NCI-H2107 treated with DMSO at 0.1 percent for 48 hours (cell line): ENCODE data around the gene GARS1.

Experiments
- DNase-seq: peaks from one replicate; lab custom pipeline; 2025; ENCODE audit not compliant: unreplicated experiment; lab: John Stamatoyannopoulos, UW

GARS1 gene

DNA sequence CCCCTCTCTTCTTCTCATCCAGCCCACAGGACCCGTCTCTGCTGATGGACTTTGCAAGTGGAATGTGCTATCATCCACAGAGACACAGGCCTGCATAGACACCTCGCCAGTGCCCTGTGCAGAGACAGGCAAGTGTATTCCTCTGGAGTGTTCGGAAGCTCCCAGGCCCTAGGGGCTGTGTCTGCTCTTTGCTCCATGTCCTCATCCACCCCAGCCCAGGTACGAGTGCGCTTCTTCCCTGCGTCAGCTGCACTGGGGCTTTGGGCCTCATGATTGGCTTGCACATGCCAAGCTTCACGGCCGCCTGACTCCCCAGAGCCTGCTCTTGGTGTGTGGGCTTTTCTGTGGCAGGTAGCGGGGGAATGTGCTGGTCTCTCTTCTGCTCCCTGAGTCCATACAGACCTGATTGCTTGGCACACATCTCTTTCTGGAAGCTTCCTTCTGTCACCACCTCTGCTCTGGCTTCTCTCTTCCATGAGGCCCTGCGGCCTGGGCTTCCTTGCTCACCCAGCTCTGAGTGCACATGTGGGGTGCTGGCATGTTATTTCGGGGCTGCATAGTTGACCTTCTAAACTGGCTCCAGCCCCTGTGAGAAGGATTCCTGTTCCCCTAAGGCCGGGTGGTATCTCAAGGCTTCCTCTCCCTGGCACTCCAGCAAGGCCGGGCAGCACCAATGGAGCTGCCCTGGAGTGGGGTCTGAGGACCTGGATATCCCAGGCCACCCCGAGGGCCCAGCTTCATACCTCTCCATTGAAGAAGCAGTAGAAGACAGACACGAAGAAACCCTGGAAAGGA is 59.8 kb downstream of the GARS1 start:
- DNase-seq: no peak

DNA sequence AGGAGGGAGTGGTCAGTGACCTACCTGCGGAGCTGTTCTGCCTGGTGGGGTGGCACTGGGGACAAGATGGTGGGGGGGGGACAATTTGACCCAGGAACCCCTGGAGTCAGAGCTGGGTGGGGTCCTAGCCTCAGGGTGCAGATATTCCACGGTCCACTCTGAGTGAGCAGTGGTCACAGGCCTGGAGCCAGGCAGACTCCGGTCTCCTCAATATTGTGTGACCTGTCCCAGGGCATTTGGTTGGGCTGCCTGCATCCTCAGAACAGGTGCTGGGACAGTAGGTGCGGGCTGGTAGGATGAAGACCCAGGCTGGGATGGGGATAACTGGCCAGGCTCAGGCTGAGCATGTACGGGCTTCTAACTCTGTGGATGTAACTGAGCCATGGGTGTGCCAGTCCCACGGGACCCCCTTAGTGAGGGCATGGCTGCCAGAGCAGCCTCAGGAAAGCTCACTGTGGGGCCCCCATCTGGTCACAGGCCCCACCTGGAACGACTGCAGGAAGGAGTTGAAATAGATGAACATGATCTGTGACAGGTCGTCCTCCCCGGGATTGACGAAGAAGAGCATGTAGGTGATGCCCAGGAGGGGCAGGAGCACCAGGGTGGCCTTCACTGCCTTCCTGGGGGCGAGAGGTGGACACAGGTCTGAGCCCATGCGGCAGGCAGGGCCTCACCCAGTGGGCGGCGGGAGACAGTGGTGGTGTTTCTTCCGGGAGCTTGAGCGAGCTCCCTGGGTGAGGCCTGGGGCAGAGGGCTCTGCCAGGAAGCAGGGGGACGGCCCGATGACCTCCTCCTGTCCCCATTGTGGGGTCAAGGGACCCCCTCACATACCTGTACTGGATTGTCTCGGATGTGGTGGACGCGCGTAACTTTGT is 60.7 kb downstream of the GARS1 start:
- no peak for DNase-seq

DNA sequence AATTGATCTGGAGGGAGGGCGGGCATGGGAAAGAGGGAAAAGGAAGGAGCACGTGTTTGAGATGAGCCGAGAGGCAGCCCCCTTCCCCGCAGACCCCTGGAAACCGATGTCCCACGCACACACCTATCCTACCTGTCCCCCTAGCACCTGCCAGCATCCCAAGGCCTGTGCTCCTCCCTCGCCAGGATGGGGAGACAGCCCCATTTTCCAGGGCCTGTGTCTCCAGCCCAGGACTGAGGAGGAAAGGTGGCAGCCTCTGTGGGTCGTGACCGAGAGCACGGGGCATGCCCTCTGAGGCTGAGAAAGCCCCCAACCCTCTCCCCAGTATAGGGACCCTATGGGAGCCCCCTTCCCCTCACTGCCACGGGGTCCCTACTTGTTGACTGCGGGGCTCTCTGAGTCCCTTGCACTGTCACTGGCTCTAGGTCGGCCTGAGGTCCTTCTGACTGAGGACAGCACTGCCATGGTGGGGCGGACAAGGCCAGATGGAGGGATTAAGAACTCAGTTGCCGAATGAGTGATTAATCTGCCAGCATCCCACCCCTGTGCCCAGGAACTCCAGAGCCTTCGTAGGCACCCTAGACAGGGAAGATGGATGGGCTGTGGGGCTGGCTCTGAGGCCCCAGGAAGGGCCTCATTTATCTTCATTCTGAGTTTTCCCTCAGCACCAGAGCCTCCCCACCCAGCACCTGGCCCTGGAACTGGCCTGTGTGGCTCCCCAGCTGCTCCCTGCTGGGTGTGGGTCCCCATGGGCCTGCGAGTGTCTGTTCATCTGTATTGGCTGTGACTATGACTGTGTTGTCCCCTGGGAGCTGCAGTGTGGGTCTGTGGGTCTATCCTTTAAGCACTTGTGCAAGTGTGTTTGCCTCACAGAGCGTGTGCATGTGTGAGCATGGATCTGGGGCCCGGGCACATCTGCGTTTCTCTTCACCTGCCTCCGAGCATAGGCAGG is 61.6 kb downstream of the GARS1 start:
- peak; percentile 91 for DNase-seq

DNA sequence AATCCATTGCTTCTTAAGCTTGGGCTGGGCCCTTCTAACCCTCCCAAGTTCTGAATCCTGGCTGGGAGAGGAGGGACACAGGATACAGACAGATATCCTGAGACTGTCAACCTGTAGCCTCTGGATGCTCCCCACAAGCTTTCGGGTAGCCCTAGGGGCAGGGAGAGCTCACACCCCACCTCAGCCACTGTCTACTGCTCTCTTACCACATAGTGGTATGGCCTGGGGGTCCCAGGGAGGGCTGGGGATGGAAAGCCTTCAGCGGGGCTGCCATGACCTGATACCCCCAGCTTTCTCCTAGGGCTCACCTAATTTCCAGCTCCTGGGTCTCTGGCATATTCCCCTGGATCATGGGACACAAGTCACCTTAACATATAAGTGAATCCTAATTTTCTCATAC is 62.5 kb downstream of the GARS1 start:
- DNase-seq: no peak

DNA sequence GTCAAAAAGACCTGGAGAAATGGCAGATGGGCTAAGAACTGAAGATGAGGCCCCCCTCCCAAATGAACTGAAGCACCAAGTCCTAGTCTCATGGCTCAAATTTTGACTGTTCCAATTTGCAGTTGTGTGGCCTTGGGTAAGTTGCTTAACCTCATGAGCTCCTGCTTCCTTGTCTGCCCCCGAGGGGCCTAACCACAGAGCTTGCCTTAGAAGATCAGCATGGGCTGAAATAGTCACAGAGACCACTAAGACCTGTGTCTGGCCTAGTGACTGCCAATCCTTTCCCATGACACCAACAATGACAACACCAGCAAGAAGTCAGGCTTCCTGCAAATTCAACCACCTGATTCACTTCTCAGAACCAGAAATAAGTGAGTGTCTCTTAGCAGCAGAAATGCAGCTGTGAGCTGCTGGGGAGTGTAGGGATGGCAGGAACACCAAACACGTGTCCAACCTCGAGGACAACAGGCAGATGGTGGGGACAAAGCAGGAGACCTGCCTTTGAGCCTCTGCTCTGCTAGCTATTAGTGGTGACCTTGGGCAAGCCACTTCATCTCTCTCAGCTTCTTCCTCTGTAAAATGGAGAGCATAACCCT is 63.9 kb downstream of the GARS1 start:
- DNase-seq: no peak

DNA sequence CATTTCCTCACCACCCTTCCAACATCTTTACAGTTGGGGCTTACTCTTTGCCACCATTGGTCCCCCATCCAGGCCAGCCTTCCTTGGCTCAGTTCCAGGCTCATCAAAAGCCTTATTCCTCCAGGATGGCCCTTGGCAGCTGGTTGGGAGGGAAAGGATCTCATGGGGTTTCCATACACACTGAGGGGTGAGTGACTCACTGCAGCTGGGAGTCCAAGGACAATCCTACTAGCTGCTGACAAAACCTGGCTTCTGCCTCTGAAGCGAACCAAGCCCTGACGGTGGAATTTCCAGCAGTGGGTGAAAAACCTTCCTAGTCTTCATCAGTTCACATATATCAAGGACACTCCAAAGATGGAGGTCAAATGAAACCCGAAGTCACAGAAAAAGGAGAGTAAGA is 64.6 kb downstream of the GARS1 start:
- DNase-seq: peak; percentile 12

DNA sequence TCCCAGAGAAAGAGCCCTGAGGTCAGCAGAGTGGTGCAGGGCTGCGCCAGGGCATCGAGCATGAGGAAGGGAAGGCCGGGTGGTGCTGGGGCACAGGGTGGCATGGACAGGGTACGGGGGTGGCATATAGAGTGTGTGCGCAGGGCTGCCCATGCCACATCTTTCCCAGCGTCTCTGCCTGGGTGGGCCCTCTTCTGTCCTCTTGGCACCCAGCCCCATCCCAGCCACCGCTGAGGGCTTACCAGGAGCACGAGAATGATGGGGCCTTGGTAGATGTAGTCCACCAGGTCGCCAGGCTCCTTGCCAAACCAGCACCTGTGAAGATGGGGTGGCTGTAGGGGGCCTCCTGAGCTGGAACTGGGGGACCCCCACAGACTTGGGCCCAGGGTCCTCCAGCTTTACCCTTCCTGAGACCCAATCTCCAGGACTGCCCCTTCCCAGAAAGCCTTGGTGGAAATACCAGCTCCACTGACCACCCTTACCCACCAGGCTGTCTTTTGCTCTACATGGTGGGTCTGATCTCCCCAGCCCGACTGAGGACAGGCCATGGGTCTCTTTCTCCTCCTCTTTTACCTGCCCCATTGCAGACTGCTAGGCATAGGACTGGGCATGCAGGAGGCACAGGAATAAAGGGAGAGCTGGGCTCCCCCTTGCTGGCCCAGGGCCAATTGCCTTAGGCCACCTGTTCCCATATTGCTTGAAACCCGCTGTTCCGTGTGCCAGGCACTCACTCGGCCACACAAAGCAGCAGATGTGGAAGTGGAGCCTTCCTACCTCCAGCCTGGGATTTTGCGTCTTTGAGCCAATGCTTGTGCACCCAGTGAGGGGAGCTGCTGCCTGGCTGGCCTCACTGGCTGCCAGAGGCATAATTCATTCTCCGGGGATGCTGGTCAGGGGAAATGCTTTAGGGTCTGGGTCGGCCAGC is 65.9 kb downstream of the GARS1 start:
- peak; percentile 90 for DNase-seq

DNA sequence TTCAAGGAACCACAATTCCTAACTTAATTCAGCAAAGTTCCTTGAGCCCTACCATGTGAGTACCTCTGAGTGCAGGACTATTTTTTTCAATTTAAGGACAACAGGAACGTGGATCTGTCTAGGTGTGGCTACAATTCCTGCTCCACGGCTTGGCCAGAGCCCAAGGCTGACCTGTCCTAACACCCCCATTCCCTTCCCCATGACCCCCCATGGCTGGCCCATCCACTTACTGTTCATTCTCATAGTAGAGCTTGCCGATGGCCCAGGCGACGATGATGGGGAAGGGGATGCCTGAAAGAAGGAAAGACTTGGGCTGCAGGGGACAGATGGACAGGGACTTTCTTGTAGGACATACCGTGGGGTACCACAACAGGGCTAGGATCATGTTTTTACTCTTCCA is 67.2 kb downstream of the GARS1 start:
- no peak for DNase-seq

DNA sequence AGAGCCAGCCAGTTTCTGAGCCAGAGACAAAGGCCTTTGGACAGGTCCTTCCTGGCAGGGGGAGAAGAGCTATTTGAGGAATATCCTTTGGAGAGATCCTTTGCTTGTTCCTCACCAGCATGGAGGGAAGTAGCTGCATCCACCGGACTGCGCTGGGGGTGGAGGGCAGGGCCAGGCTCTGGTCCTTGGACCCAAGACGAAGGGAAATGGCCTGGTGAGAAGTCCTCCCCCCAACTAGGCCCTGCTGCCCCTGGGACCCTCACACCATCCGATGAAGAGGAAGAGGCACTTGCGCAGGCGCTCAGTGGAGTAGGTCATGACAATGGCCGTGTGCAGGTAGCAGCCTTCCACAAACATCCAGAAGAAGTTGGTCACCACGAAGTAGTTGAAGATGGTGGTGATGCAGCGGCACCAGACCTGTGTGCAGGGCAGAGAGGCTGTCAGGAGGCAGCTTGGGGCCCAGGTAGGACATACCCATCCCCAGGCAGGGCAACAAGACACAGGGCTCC is 67.8 kb downstream of the GARS1 start:
- no peak for DNase-seq

DNA sequence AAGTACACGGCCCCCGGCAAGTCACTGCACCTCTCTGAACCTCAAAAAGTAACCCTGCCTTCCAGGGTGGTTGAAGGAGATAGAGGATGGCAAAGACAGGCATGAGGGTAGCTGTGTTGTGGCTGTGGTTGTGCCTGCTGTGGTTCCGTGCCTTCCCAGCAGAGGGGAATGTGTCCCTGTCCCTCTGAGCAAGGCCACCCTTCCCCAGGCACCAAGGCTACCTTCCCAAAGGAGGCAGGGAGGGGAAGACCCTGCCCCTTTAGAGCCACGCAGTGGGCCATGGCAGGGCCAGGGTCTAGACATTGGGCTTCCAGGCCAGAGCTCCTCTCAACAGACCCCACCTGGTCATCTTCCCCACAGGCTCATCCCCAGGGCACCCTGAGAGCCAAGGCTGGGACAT is 68.7 kb downstream of the GARS1 start:
- DNase-seq: no peak

DNA sequence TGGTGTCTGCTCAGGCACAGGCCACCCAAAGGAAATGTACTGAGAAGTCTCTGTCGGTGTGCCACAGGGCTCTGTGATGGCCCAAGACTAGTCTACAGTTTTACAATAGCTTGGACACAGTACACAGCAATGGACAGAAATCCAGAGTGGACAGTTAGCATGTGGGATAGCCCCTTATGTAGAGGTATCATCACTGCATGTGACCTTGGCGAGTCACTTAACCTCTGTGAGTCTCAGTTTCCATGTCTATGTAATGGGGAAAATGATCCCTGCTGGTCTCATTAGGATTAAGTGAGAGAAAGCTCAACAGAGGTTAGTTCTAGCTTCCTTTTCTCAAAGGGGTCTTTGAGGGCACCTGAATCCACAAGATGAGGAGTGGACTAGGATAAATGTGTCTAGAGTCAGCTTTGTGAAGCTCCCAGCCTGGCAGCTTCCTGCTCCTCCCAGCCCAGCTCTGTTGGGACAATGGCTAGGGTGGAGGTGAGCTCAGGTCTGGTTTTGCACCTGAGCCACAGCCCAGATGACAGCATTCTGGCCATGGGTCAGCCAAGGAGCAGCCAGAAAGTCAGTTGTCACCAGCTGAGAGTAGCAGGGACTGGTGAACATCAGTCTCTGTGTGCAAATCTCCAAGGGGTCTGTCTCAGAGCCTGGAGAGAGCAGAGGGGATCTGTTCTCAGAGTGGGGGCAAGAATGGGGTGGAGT is 69.7 kb downstream of the GARS1 start:
- DNase-seq: no peak

DNA sequence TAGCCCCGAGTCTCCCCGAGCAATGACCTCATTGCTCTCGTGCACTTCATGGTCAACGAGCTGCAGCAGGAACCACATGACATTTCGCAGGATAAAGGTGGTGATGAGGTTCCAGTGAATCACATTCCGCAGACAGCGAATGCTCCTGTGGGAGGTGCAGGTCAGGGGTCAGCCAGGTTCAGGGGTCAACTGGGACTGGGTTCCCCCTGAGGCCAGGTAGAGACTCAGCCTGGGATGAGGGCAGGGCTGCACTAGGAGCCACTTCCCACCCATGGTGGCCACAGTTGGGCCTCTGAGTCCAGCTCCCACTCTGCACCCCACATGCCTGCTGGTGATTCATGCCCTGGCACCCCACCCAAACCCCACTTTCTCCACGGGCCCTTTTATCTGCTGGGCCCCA is 70.4 kb downstream of the GARS1 start:
- DNase-seq: no peak

DNA sequence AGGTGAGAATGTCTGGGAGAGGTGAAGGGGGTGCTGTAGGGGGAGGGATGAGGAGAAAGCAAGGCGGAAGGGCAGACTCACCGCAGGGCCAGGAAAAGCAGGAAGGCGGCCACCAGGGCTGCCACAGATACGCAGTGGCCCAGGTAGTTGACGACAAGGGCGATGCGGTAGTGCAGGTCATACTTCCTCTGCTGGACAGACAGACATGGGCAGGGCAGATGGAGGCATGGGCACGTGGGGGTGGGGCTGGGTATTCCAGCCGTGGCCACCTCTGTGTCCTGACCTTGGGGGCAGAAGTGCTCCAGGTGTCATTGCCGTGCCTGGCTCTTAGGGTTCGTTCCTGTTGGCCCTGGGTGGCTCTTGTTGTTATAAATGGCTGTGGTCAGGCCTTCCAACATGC is 70.8 kb downstream of the GARS1 start:
- DNase-seq: no peak

DNA sequence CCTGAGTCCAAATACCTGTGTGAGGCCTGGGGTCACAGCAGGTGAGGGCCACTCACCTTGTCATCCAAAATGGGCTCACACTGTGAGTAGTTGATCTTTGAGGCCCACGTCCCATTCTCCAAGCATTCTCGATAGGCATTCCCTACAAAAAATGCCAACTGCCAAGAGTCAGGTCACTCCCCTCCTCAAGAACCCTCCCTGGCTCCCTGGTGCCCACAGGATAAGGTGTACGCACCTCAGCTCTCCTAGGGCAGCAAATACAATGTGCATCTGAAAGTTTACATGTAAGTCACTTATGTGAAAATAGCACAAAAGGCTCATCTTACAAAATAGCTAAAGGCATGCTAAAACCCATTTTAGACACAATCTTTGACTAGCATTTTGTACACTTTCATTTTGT is 72.5 kb downstream of the GARS1 start:
- DNase-seq: no peak

DNA sequence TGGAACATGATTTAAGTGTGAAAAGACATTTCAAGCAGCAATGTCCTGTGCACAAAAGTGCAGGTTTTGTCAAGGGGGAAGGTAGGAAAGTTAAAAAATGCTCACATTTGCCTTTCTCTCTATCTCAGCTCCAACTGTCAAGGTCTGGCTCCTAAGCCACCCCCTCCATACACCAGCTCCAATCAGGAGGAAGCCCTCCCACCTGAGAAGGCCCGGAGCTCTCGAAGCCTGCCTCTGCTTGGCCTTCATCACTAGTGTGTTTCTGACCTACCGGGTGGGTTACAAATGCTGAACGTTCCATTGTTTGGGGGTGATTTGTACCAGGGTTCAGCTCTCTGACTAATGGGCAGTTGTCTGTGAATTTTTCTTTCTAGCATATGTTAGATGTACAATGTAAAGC is 73.4 kb downstream of the GARS1 start:
- DNase-seq: no peak

DNA sequence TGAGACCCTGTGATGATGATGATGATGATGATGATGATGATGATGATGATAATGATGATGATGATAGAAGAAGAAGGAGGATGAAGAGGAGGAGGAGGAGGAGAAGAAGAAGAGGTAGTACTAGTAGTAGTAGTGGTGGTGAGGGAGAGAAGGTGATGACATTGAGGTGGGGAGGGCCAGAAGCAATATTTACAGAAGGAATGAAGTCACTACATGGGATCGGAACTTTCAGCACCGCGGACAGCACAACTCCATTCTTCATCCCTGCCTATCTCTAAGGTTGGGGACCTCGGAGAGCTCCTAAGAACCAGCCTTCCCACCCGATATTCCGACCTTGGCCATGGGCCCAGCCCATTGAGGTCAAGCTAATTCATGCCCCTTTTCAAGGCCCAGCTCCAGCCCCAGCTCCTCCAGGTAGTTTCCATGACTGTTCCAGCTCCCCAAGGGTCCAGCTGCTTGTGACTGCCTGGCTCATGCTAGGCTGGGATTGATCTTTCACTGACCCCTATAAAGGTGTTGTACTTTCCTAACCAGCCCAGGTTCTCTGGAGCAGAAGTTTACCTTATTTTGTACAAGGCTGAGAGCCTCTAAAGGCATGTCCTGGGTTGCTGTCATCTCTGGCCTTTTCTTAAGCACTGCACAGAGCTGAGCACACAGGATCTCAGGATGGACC is 77.3 kb downstream of the GARS1 start:
- no peak for DNase-seq

DNA sequence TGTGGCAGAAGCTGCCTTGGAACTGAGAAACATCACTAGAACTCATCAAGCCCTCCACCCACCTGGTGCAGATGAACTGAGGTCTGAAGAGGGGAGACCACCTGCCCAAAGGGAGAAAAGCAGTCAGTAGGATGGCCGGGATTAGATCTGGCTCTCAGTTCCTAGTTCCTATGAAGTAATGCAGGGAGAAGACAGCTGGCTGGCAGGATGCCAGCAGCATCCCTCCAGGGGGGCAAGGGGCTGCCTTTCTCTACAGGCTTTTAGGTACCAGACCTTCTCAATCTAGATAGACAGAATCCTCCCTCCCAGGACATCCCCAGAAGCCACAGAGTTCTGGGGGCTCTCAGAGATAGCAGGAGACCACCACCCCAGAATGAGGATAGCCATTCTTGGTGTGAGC is 79.7 kb downstream of the GARS1 start:
- no peak for DNase-seq

DNA sequence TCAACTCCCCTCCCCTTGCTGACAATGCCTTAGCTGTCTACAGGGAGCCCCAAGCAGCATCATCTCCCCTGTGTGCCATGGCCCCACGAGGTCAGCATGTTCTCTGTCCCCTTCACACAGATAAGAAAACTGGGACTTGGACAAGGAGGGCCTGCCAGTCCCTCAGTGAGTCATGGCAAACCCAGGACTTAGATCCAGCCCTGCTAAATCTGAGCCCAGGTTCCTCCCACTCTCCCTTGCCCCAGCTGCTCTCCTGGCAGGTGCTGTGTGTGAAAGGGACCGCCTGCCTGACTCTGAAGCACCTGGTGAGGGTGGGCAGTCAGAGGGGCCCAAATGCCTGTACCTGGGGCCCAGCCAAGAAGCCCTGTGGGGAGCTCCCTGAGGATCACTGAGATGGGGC is 80.2 kb downstream of the GARS1 start:
- peak; percentile 52 for DNase-seq
